Measurements from ENCODE around the gene MICAL2. TPM values are rescaled to one million over a fixed set of nuclear protein-coding genes. Genes with fewer than 3 reads are reported as not detected.

MICAL2 gene
- total and polyA plus RNA-seq, 2 donors (not counting 1 experiment from before 2014, with no cell fraction given): 0.32 to 0.40 TPM

GRCh38 chr11:12113294-12113693, 2.9 kb downstream of the MICAL2 start:
- no peaks in the 10 kb centered on the region for H3K36me3 ChIP-seq (replicated peaks in 1 of 2; ENCODE audit: control extremely low read depth in 1 of 2, control insufficient read depth in 1 of 2, extremely low read depth in 1 of 2, insufficient read depth in 2 of 2, low read length in 1 of 2)

DNA sequence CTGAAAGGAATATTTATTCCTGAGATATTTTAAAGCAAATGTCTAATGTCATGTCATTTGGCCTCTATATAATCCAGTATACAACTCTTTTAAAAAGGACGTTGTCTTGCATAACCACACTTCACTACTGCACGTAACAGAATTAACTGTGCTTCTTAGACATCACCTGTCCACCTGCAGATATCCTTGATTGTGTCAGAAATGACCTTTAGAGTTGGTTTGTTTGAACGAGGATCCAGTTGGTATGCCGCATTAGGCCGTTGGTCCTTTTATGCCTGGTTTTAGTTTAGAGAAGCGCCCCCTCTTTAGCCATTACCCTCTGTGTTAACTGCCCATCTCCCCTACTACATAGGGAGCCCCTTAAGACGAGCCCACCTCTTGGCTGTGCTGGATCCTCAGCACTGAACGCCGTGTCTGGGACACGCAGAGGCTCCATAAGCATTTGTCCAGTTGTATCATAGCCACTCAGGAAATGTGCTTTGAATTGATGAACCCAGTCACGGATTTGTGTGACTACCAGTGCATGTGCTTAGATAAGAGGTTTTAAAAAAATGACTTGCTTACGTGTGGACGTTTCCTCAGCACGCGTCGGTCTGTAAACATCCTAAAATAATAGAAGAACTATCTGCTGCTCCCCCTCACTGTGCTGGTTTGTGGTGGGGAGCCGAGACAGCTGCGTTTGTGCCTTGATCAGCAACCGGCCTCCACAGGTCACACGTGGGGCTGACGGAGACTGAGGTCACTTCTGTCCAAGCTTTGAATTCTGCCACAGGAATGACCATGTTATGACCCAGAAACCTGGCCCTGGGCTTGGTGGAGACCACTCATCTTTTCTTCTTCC, 4.0 kb downstream of the MICAL2 start:
- intact Hi-C loops (cut with micrococcal nuclease): no loop called here
- Histone ChIP-seq H3K9ac (ENCODE audit: low read length) (no peak overlapping the region), H3K79me2 (ENCODE audit: control insufficient read depth, insufficient read depth, low read length) (no peaks in the 10 kb centered on the region)

More at GRCh38 chr11:12113294-12113693, 2.9 kb downstream of the MICAL2 start:
- Mint-ChIP-seq H3K27ac (no peak overlapping the region), H3K4me1 (peaks cover 9% of the 10 kb centered on the region), H3K4me3 (no peak overlapping the region), H3K9me3 (ENCODE audit: insufficient read depth) (no peaks in the 10 kb centered on the region), H3K27me3 (peaks cover 54% of the 10 kb centered on the region)
- ChIA-PET POLR2A (no interaction called here), CTCF (no interaction called here)
- peaks cover 0 to 27% (median 3%) of the 10 kb centered on the region in 4 experiments for H3K27me3 ChIP-seq (replicated peaks in 1 of 4; ENCODE audit: control extremely low read depth in 1 of 4, control insufficient read depth in 3 of 4, insufficient read depth in 4 of 4, low read length in 3 of 4)
- no peaks in the 10 kb centered on the region for H3K79me2 ChIP-seq (ENCODE audit: control insufficient read depth, insufficient read depth, low read length)
- peaks cover 11 to 12% of the 10 kb centered on the region in 2 donors for H3K4me1 ChIP-seq (ENCODE audit: control insufficient read depth in 2 of 2, insufficient read depth in 2 of 2, low read length in 2 of 2)
- no peak overlapping the region for H3K27ac ChIP-seq (ENCODE audit: low read length in 2 of 2)
- no peak overlapping the region for H3K9ac ChIP-seq (ENCODE audit: low read length)
- WGBS (ENCODE audit: insufficient coverage): no CpG with 5 or more reads among the region's 8 CpGs
- DNase-seq: no peak
- H3K4me3 ChIP-seq (ENCODE audit: control extremely low read depth in 1 of 5, extremely low read depth in 1 of 5, insufficient read depth in 1 of 5, low read depth in 2 of 5, low read length in 4 of 5): no peak overlapping the region
- no peak overlapping the region for H3K4me2 ChIP-seq (replicated peaks; ENCODE audit: low read depth, low read length, poor library complexity, severe bottlenecking)
- no peak overlapping the region for H2AFZ ChIP-seq (ENCODE audit: insufficient read depth, low read depth, low read length, poor library complexity, severe bottlenecking)
- intact Hi-C loops (cut with micrococcal nuclease): no loop called here
- TF ChIP-seq EZH2 (IDR thresholded peaks at IDR 0.05; ENCODE audit: borderline replicate concordance, insufficient read depth, low read depth, low read length, poor library complexity, severe bottlenecking): no peak
- TF ChIP-seq, protein P1, sequence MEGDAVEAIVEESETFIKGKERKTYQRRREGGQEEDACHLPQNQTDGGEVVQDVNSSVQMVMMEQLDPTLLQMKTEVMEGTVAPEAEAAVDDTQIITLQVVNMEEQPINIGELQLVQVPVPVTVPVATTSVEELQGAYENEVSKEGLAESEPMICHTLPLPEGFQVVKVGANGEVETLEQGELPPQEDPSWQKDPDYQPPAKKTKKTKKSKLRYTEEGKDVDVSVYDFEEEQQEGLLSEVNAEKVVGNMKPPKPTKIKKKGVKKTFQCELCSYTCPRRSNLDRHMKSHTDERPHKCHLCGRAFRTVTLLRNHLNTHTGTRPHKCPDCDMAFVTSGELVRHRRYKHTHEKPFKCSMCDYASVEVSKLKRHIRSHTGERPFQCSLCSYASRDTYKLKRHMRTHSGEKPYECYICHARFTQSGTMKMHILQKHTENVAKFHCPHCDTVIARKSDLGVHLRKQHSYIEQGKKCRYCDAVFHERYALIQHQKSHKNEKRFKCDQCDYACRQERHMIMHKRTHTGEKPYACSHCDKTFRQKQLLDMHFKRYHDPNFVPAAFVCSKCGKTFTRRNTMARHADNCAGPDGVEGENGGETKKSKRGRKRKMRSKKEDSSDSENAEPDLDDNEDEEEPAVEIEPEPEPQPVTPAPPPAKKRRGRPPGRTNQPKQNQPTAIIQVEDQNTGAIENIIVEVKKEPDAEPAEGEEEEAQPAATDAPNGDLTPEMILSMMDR (IDR thresholded peaks at IDR 0.05): no peak
- no peak for ATAC-seq (ENCODE audit: low read depth)
- no peaks in the 10 kb centered on the region for H4K20me1 ChIP-seq (ENCODE audit: control insufficient read depth, insufficient read depth, low read length, poor library complexity, severe bottlenecking)
- H3K9me3 ChIP-seq (ENCODE audit: control extremely low read depth in 1 of 3, control insufficient read depth in 2 of 3, insufficient read depth in 1 of 3, low read length in 2 of 3): peaks cover 0 to 8% (median 0%) of the 10 kb centered on the region in 3 donors

More for the DNA sequence above, 4.0 kb downstream of the MICAL2 start:
- no peak overlapping the region for H3K27ac ChIP-seq (ENCODE audit: low read length in 2 of 2)
- no peak overlapping the region for H3K4me3 ChIP-seq (ENCODE audit: control extremely low read depth in 1 of 5, extremely low read depth in 1 of 5, insufficient read depth in 1 of 5, low read depth in 2 of 5, low read length in 4 of 5)
- H2AFZ ChIP-seq (ENCODE audit: insufficient read depth, low read depth, low read length, poor library complexity, severe bottlenecking): no peak overlapping the region
- ChIA-PET CTCF (no interaction called here), POLR2A (no interaction called here)
- no peak overlapping the region for H3K4me3 Mint-ChIP-seq
- H3K27me3 Mint-ChIP-seq: peaks cover 46% of the 10 kb centered on the region
- no peak overlapping the region for H3K4me2 ChIP-seq (replicated peaks; ENCODE audit: low read depth, low read length, poor library complexity, severe bottlenecking)
- no peaks in the 10 kb centered on the region for H3K36me3 ChIP-seq (replicated peaks in 1 of 2; ENCODE audit: control extremely low read depth in 1 of 2, control insufficient read depth in 1 of 2, extremely low read depth in 1 of 2, insufficient read depth in 2 of 2, low read length in 1 of 2)
- 95% methylated on average over 9 of the region's 21 CpGs for WGBS (ENCODE audit: insufficient coverage)
- TF ChIP-seq, protein P1 (IDR thresholded peaks at IDR 0.05): no peak
- TF ChIP-seq EZH2 (IDR thresholded peaks at IDR 0.05; ENCODE audit: borderline replicate concordance, insufficient read depth, low read depth, low read length, poor library complexity, severe bottlenecking): no peak
- H4K20me1 ChIP-seq (ENCODE audit: control insufficient read depth, insufficient read depth, low read length, poor library complexity, severe bottlenecking): no peaks in the 10 kb centered on the region
- H3K27ac Mint-ChIP-seq: no peak overlapping the region
- H3K4me1 Mint-ChIP-seq: peaks cover 9% of the 10 kb centered on the region
- DNase-seq (no peak), ATAC-seq (ENCODE audit: low read depth) (no peak)
- peaks cover 11 to 12% of the 10 kb centered on the region in 2 donors for H3K4me1 ChIP-seq (ENCODE audit: control insufficient read depth in 2 of 2, insufficient read depth in 2 of 2, low read length in 2 of 2)
- H3K27me3 ChIP-seq (replicated peaks in 1 of 4; ENCODE audit: control extremely low read depth in 1 of 4, control insufficient read depth in 3 of 4, insufficient read depth in 4 of 4, low read length in 3 of 4): peaks cover 0 to 21% (median 3%) of the 10 kb centered on the region in 4 experiments
- H3K9me3 Mint-ChIP-seq (ENCODE audit: insufficient read depth): no peaks in the 10 kb centered on the region
- H3K9me3 ChIP-seq (ENCODE audit: control extremely low read depth in 1 of 3, control insufficient read depth in 2 of 3, insufficient read depth in 1 of 3, low read length in 2 of 3): peaks cover 0 to 8% (median 0%) of the 10 kb centered on the region in 3 donors

Data from B cell (primary cell).